ENCODE results near the gene STRC.
"Not testable (repeated sequence)": the region's sequence is repeated elsewhere in the genome, so short reads cannot be mapped to it uniquely, and the experiment has no call there.

STRC gene

DNA sequence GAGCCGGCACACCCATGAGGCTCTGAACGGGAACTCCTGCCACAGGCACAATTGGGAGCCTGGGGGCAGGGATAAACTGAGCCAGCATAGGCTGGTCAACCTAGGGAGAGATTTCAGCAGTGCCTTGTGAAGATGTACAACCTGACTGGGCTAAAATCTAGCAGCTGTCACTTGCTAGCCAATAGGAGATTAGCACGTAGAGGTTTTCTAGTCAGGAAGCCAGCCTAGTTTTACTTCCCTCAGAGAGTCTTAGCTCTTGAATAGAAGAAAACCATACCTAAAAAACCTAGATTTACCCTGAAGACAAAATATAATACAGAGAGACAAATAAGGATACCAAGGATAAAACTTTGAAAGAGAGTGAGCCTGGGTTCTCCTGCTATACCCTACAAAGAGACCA lies 55.8 kb downstream of the STRC start:
- DNase-seq, result not testable (repeated sequence)

DNA sequence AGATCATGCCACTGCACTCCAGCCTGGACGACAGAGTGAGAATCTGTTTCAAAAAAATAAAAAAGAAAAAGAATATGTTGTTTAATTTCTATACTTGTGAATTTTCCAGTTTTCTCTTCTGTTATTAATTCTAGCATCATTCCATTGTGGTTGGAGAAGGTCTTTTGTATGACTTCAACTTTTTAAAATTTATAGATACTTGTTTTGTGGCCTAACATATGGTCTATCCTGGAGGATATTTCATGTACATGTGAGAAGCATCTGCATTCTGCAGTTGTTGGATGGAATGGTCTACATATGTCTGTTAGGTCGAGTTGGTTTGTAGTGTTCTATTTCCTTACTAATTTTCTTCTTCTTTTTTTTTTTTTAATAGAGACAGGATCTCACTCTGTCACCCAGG lies 65.6 kb downstream of the STRC start:
- no peak for DNase-seq

DNA sequence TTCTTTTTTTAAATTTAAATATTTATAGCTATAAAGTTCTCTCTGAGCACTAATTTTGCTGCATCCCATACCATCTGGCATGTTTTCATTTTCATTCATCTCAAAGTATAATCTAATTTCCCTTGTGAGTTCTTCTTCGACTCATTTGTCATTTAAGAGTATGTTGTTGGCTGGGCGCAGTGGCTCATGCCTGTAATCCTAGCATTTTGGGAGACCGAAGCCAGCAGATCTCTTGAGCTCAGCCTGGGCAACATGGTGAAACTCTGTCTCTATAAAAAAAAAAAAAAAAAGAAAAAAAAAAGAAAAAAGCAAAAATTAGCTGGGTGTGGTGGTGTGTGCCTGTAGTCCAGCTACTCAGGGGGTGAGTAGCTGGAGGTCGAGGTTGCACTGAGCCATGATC lies 66.3 kb downstream of the STRC start:
- no peak for DNase-seq

DNA sequence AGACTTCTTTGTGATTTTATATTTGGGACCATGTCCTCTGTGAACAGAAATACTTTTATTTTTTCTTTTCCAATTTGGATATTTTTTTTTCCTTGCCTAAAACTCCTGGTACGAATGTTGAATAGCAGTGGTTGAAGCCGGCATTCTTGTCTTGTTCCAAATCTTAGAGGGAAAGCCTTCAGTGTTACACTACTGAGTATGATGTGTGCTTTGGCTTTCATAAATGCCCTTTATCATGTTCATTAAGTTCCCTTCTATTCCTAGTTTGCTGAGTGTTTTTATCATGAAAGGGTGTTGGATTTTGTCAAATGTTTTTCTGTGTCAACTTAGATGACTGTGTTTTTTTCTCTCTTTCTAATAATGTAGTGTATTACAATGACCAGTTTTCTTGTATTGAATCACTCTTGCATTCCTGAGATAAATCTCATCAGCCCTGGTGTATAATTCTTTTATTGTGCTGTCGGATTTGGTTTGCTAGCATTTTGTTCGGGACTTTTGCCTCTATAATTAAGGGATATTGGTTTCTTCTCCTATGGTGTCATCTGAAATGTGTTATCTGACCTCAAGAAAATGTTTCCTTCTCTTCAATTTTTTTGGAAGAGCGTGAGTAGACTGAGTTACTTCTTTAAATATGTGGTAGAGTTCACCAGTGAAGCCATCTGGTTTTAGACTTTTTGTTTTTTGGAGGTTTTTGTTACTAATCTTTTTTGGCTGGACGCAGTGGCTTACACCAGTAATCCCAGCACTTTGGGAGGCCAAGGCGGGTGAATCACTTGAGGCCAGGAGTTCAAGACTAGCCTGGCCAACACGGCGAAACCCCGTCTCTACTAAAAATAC lies 67.9 kb downstream of the STRC start:
- DNase-seq, result no peak
